CD14-positive monocyte (primary cell): ENCODE results near the gene INHA. TPM values are rescaled to one million over a fixed set of nuclear protein-coding genes. Genes with fewer than 3 reads are reported as not detected.

Experiments
- DNase-seq, 3 donors: peaks; one replicate each; pipeline ENCODE4 v3.0.0-alpha.2; 2011 to 2022
- H2AFZ ChIP-seq: 2 replicates; pipeline ENCODE4 v1.6.0; 2012; ENCODE audit warnings: mild to moderate bottlenecking, low read depth, low read length, inconsistent platforms; ENCODE audit not compliant: insufficient read depth, poor library complexity, severe bottlenecking
- H3K27ac ChIP-seq, 2 donors: 1 replicate in 1 of 2; 2 replicates in 1 of 2; pipeline ENCODE4 v1.5.1; 2012 to 2013; ENCODE audit warnings: low read length in 2 of 2, control low read depth in 1 of 2, inconsistent platforms in 1 of 2, low read depth in 1 of 2, mild to moderate bottlenecking in 1 of 2
- H3K27me3 ChIP-seq, 2 donors: one replicate each; pipeline versions ENCODE4 v1.6.0 to v1.6.1; 2011 to 2013; ENCODE audit warnings: low read length in 2 of 2; ENCODE audit not compliant: control insufficient read depth in 2 of 2, insufficient read depth in 2 of 2
- H3K36me3 ChIP-seq, 2 donors: replicated peaks in 1 of 2; 1 replicate in 1 of 2; 2 replicates in 1 of 2; pipeline versions ENCODE4 v1.5.1 to v1.6.1; 2012 to 2013; ENCODE audit warnings: low read length in 2 of 2, control low read depth in 1 of 2, inconsistent platforms in 1 of 2, mild to moderate bottlenecking in 1 of 2; ENCODE audit not compliant: insufficient read depth in 2 of 2, control insufficient read depth in 1 of 2
- H3K4me1 ChIP-seq, 2 donors: 1 replicate in 1 of 2; 2 replicates in 1 of 2; pipeline versions ENCODE4 v1.5.1 to v1.6.1; 2012 to 2013; ENCODE audit warnings: low read length in 2 of 2, control low read depth in 1 of 2, inconsistent platforms in 1 of 2, mild to moderate bottlenecking in 1 of 2, moderate library complexity in 1 of 2; ENCODE audit not compliant: insufficient read depth in 2 of 2, control insufficient read depth in 1 of 2
- H3K4me2 ChIP-seq: replicated peaks from 2 replicates; pipeline ENCODE3; 2012; ENCODE audit warnings: low read length, moderate library complexity, mild to moderate bottlenecking; ENCODE audit not compliant: poor library complexity, severe bottlenecking; ENCODE audit errors: extremely low read depth
- H3K4me3 ChIP-seq, 3 experiments: fragments of 200-600 bp in 1 of 3; sonication (generic) in 1 of 3; replicated peaks in 1 of 3; 1 replicate in 2 of 3; 2 replicates in 1 of 3; pipeline ENCODE4 v1.5.1; 2011 to 2013; ENCODE audit warnings: low read length in 3 of 3, mild to moderate bottlenecking in 3 of 3, control low read depth in 2 of 3, low read depth in 2 of 3, inconsistent platforms in 1 of 3, moderate library complexity in 1 of 3
- H3K79me2 ChIP-seq: 2 replicates; pipeline ENCODE4 v1.6.0; 2012; ENCODE audit warnings: mild to moderate bottlenecking, control low read depth, inconsistent platforms, low read length, moderate library complexity; ENCODE audit not compliant: insufficient read depth
- H3K9ac ChIP-seq: 2 replicates; pipeline ENCODE4 v1.6.0; 2017; ENCODE audit warnings: low read length, mild to moderate bottlenecking; ENCODE audit not compliant: insufficient read depth, poor library complexity, severe bottlenecking
- H3K9me3 ChIP-seq, 2 donors: replicated peaks in 1 of 2; 1 replicate in 1 of 2; 2 replicates in 1 of 2; pipeline versions ENCODE4 v1.5.1 to v1.6.1; 2012 to 2013; ENCODE audit warnings: low read length in 2 of 2, control low read depth in 1 of 2; ENCODE audit not compliant: control insufficient read depth in 1 of 2, insufficient read depth in 1 of 2
- H4K20me1 ChIP-seq: 2 replicates; pipeline ENCODE4 v1.6.0; 2012; ENCODE audit warnings: mild to moderate bottlenecking, low read length, control low read depth, moderate library complexity; ENCODE audit not compliant: insufficient read depth
- H3K27ac Mint-ChIP-seq, 7 donors: one replicate each; pipeline ENCODE4 v1.8.0; 2020; ENCODE audit warnings: mild to moderate bottlenecking in 7 of 7, mixed read lengths in 7 of 7, moderate library complexity in 6 of 7, inconsistent platforms in 2 of 7
- H3K27me3 Mint-ChIP-seq, 3 donors: one replicate each; pipeline ENCODE4 v1.8.0; 2021 to 2022; ENCODE audit warnings: low read depth in 3 of 3, mild to moderate bottlenecking in 3 of 3, mixed read lengths in 3 of 3, moderate library complexity in 3 of 3, inconsistent platforms in 1 of 3
- H3K36me3 Mint-ChIP-seq, 2 donors: one replicate each; pipeline ENCODE4 v1.8.0; 2020; ENCODE audit warnings: mixed read lengths in 2 of 2, inconsistent platforms in 1 of 2, mild to moderate bottlenecking in 1 of 2
- H3K4me1 Mint-ChIP-seq: one replicate; pipeline ENCODE4 v1.8.0; 2020; ENCODE audit warnings: mild to moderate bottlenecking, mixed read lengths
- H3K4me3 Mint-ChIP-seq, 2 donors: one replicate each; pipeline ENCODE4 v1.8.0; 2020; ENCODE audit warnings: mild to moderate bottlenecking in 2 of 2, mixed read lengths in 2 of 2, moderate library complexity in 1 of 2
- H3K9me3 Mint-ChIP-seq, 7 donors: one replicate each; pipeline ENCODE4 v1.8.0; 2020 to 2022; ENCODE audit warnings: mixed read lengths in 7 of 7, mild to moderate bottlenecking in 6 of 7, moderate library complexity in 6 of 7, inconsistent platforms in 2 of 7
- WGBS: methylation state at CpG from one replicate; pipeline ENCODE4 v1.1.5; 2013; ENCODE audit warnings: missing lambda C conversion rate; ENCODE audit not compliant: insufficient coverage; 5-methylcytosine and 5-hydroxymethylcytosine counted together
- intact Hi-C, 2 donors: fragments of 100-400 bp; cut with micrococcal nuclease; formaldehyde crosslinking; loops; one replicate each; pipeline versions ENCODE4 v1.15.0 to v1.15.1; 2023
- polyA plus RNA-seq, 3 donors: library from polyadenylated mRNA; depleted of rRNA in 1 of 3; unstranded in 2 of 3; stranded (reverse) in 1 of 3; fragments of 300-500 nt in 2 of 3; fragments of >200 nt in 1 of 3; fragmentation: Illumina TruSeq in 2 of 3; gene quantifications; 1 replicate in 2 of 3; 2 replicates in 1 of 3; pipeline ENCODE4 v1.2.3, GENCODE V29; 2012 to 2021
- TF ChIP-seq, protein P1 (sequence below): fragments of 200-600 bp; IDR thresholded peaks from one replicate; pipeline ENCODE4 v1.8.0; 2022; ENCODE audit warnings: antibody characterized with exemption, mild to moderate bottlenecking

INHA gene
- polyA plus RNA-seq, 3 donors: not detected

DNA sequence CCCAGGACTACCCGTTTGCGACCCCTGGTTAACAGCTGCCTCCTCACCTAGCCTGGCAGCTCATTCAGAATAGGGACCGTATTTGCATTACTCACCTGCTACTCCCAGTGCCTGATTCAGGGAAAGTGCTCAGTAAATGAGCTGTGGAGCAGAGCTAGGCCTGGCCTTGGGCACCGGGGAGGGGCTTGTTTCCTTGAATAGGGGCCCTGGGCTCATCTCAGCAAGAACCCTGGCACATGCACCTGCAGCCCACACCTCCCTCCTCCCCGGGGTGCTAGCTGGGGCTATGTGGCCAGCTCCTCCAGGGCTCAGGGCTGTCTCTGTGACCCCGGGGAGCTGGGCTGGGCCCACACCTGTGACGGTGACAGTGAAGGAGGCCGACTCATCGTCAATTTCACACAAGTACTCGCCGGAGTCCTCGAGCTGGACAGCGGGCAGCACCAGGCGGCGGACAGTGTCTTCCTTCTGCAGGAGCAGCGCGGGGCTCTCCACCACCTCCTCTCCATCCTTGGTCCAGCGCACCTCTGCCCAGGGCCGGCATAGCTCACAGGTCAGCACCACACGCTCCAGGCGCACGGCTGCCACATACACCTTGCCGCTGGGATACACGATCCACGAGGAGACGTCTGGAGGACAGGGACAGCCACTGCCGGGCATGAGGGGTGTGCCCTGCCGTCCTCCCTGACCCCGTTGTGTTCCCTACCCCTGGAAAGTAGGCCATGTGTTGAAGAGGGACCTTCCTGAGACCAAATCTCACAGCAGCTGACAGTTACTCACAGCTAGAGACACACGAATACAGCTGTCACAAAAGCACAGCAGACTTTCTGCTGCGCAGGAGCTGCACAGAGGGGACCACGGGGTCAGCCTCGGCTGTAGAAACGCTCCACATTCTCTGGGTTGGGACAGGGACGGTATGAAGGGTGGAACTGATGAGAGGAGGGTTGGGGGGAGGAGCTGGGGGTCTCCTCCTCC lies 9.8 kb upstream of the INHA start:
- Histone ChIP-seq H3K79me2 (no peaks in the 10 kb centered on the region), H3K4me3 (no peak overlapping the region), H3K4me2 (no peak overlapping the region), H3K36me3 (no peaks in the 10 kb centered on the region), H4K20me1 (no peaks in the 10 kb centered on the region), H3K4me1 (no peaks in the 10 kb centered on the region), H3K9me3 (no peaks in the 10 kb centered on the region), H2AFZ (no peak overlapping the region), H3K9ac (no peak overlapping the region), H3K27ac (no peak overlapping the region), H3K27me3 (no peaks in the 10 kb centered on the region)
- Mint-ChIP-seq H3K27me3 (peaks cover 0 to 2% (median 0%) of the 10 kb centered on the region in 3 donors), H3K9me3 (peaks cover 0 to 2% (median 0%) of the 10 kb centered on the region in 7 donors), H3K36me3 (no peaks in the 10 kb centered on the region), H3K4me1 (no peaks in the 10 kb centered on the region), H3K4me3 (no peak overlapping the region), H3K27ac (peak overlapping the region in 1 of 7 donors; percentile 11)
- DNase-seq: no peak
- TF ChIP-seq, protein P1, sequence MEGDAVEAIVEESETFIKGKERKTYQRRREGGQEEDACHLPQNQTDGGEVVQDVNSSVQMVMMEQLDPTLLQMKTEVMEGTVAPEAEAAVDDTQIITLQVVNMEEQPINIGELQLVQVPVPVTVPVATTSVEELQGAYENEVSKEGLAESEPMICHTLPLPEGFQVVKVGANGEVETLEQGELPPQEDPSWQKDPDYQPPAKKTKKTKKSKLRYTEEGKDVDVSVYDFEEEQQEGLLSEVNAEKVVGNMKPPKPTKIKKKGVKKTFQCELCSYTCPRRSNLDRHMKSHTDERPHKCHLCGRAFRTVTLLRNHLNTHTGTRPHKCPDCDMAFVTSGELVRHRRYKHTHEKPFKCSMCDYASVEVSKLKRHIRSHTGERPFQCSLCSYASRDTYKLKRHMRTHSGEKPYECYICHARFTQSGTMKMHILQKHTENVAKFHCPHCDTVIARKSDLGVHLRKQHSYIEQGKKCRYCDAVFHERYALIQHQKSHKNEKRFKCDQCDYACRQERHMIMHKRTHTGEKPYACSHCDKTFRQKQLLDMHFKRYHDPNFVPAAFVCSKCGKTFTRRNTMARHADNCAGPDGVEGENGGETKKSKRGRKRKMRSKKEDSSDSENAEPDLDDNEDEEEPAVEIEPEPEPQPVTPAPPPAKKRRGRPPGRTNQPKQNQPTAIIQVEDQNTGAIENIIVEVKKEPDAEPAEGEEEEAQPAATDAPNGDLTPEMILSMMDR: no peak
- WGBS: 93% methylated on average over 33 of the region's 35 CpGs
- intact Hi-C loops: no loop called here

- WGBS: 91% methylated on average over 20 of the region's 20 CpGs
- H3K27ac Mint-ChIP-seq: no peak overlapping the region
- no peaks in the 10 kb centered on the region for H3K9me3 ChIP-seq
- H3K36me3 ChIP-seq: no peaks in the 10 kb centered on the region
- H3K27me3 ChIP-seq: peaks cover 0 to 2% of the 10 kb centered on the region in 2 donors
- no peak overlapping the region for H2AFZ ChIP-seq
- H3K4me2 ChIP-seq: no peak overlapping the region
- H3K4me1 ChIP-seq: no peaks in the 10 kb centered on the region
- H3K27ac ChIP-seq: no peak overlapping the region
- peaks cover 0 to 3% (median 0%) of the 10 kb centered on the region in 7 donors for H3K9me3 Mint-ChIP-seq
- peaks cover 2 to 6% (median 2%) of the 10 kb centered on the region in 3 donors for H3K27me3 Mint-ChIP-seq
- no peaks in the 10 kb centered on the region for H3K36me3 Mint-ChIP-seq
- no peaks in the 10 kb centered on the region for H3K4me1 Mint-ChIP-seq
- no peak overlapping the region for H3K4me3 Mint-ChIP-seq
- no peaks in the 10 kb centered on the region for H4K20me1 ChIP-seq
- no peak overlapping the region for H3K9ac ChIP-seq
- TF ChIP-seq, protein P1: no peak
- intact Hi-C loops: no loop called here
- H3K4me3 ChIP-seq: no peak overlapping the region
- no peaks in the 10 kb centered on the region for H3K79me2 ChIP-seq
- DNase-seq: no peak
Measured at GRCh38 chr2:219563271-219563928, 8.7 kb upstream of the INHA start.
